Erythroblast (primary cell): ENCODE results near the gene NEGR1.

Source experiments
- GATA1 ChIP-seq: IDR thresholded peaks from 2 replicates; pipeline ENCODE4 v1.6.1; 2011; ENCODE audit warnings: low read depth, mild to moderate bottlenecking, control low read depth, low read length, moderate library complexity
- POLR2A ChIP-seq: IDR thresholded peaks from 2 replicates; pipeline ENCODE4 v1.6.1; 2011; ENCODE audit warnings: mild to moderate bottlenecking, low read length

DNA sequence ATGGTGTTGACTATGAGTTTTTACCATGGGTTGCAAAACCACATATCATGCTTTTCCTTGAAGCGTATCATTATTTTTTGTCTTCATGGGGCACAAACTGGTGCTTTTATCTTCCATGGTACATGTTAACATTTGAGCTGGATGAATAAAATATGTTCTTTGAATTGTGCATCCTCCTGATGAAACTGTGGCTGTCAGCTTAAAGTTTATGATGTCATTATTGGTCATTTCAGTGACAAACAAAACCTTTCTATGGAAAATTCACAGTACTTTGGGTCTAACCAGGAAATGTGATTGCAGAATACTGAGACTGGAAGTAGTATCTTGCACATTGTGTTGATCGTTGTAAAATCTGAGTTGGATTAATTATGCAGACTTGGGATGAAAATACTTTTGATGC is 909.8 kb downstream of the NEGR1 start:
- TF ChIP-seq POLR2A (no peak), GATA1 (no peak)
